A673 (cell line): ENCODE measurements around the gene DDX5.

Experiments used
- CTCF ChIP-seq: fragments of 300-800, 200-600 bp; sonication (generic); conservative IDR thresholded peaks from 2 replicates; pipeline ENCODE4 v1.5.1; 2017; ENCODE audit warnings: low read depth, mild to moderate bottlenecking, antibody characterized with exemption, low read length, moderate library complexity, mixed read lengths
- EZH2 ChIP-seq: fragments of 200-600 bp; sonication (generic); IDR thresholded peaks from 2 replicates; pipeline ENCODE4 v1.6.1; 2017; ENCODE audit warnings: borderline replicate concordance, low read depth, mild to moderate bottlenecking, mixed read lengths, antibody characterized with exemption, low read length; ENCODE audit not compliant: poor library complexity, severe bottlenecking

GRCh38 chr17:64458756-64459155 lies 47.3 kb downstream of the DDX5 start:
- no peak for TF ChIP-seq CTCF
- no peak for TF ChIP-seq EZH2
